HepG2 (cell line): Measurements from ENCODE around the gene ZNRF3. TPM values are rescaled to one million over a fixed set of nuclear protein-coding genes. Genes with fewer than 3 reads are reported as not detected.

Experiments
- GMEB2 ChIP-seq: IDR thresholded peaks from 2 replicates; pipeline ENCODE4 v1.6.1; 2016; ENCODE audit warnings: missing biosample characterization, missing genetic modification reagents, low read depth
- HDAC6 ChIP-seq: fragments of 200-600 bp; sonication (generic); IDR thresholded peaks from 2 replicates; pipeline ENCODE4 v1.7.0; 2017; ENCODE audit warnings: mild to moderate bottlenecking, antibody characterized with exemption, low read length, low read depth
- MED8 ChIP-seq: sonication (generic); formaldehyde crosslinking; IDR thresholded peaks from 2 replicates; pipeline ENCODE4 v1.8.1; 2023; ENCODE audit warnings: mild to moderate bottlenecking, missing genetic modification reagents; ENCODE audit not compliant: insufficient replicate concordance
- MNT ChIP-seq: fragments of 450-650 bp; IDR thresholded peaks from 2 replicates; pipeline ENCODE4 v1.6.1; 2016
- MYC ChIP-seq: sonication (generic); formaldehyde crosslinking; IDR thresholded peaks from 2 replicates; pipeline ENCODE4 v1.9.0; 2021; ENCODE audit warnings: missing genetic modification reagents, borderline replicate concordance
- PBX3 ChIP-seq: sonication (generic); formaldehyde crosslinking; IDR thresholded peaks from 2 replicates; pipeline ENCODE4 v1.8.1; 2023; ENCODE audit warnings: missing genetic modification reagents, inconsistent platforms, borderline replicate concordance
- POGK ChIP-seq: sonication (generic); formaldehyde crosslinking; conservative IDR thresholded peaks from 2 replicates; pipeline ENCODE4 v1.8.0; 2022; ENCODE audit warnings: mild to moderate bottlenecking, moderate library complexity, missing genetic modification reagents
- REL ChIP-seq: sonication (generic); formaldehyde crosslinking; conservative IDR thresholded peaks from 2 replicates; pipeline ENCODE4 v1.8.0; 2022; ENCODE audit warnings: mild to moderate bottlenecking, missing genetic modification reagents, moderate library complexity
- ZNF142 ChIP-seq: sonication (generic); formaldehyde crosslinking; IDR thresholded peaks from 2 replicates; pipeline ENCODE4 v1.4.0; 2020; ENCODE audit warnings: missing genetic modification reagents
- ZNF333 ChIP-seq: sonication (generic); formaldehyde crosslinking; IDR thresholded peaks from 2 replicates; pipeline ENCODE4 v1.4.0; 2020; ENCODE audit warnings: mild to moderate bottlenecking, missing genetic modification reagents, borderline replicate concordance
- ZNF558 ChIP-seq: sonication (generic); formaldehyde crosslinking; IDR thresholded peaks from 2 replicates; pipeline ENCODE4 v1.9.0; 2022; ENCODE audit warnings: mild to moderate bottlenecking, missing genetic modification reagents, borderline replicate concordance
- polyA plus RNA-seq, 8 experiments: library from polyadenylated mRNA; depleted of rRNA in 3 of 8; stranded (reverse) in 7 of 8; unstranded in 1 of 8; fragments of >200 nt; fragmentation: Illumina TruSeq in 4 of 8; extraction: Trizol in 4 of 8; gene quantifications; 2 replicates each; pipeline versions ENCODE4 v1.2.1 to v1.2.3, GENCODE V29; 2011 to 2016; ENCODE audit warnings: low read depth in 4 of 8, missing spikeins in 1 of 8, mixed read lengths in 1 of 8; ENCODE audit not compliant: insufficient read depth in 1 of 8
- total RNA-seq, 5 experiments: library from RNA; depleted of rRNA; stranded (reverse); fragments of >200 nt; fragmentation: Illumina TruSeq; extraction: Trizol; gene quantifications; 2 replicates each; pipeline ENCODE4 v1.2.3, GENCODE V29; 2016; ENCODE audit warnings: low read depth in 1 of 5

ZNRF3 gene
- total and polyA plus RNA-seq, 2 of the 13 experiments (the other 11 are each of a cell fraction or from before 2014, with no cell fraction given), result 20.3 to 36.7 TPM

- TF ChIP-seq PBX3 (CRISPR knock-in tag) (no peak), GMEB2 (no peak), ZNF333 (0 out of 2 replicates have a peak, but pooled peaks have one; percentile 70), HDAC6 (no peak), MYC (CRISPR knock-in tag) (no peak), ZNF558 (0 out of 2 replicates have a peak, but pooled peaks have one; percentile 12), ZNF142 (CRISPR knock-in tag) (0 out of 2 replicates have a peak, but pooled peaks have one; percentile 4), REL (CRISPR knock-in tag) (no peak), MED8 (CRISPR knock-in tag) (no peak), POGK (CRISPR knock-in tag) (0 out of 2 replicates have a peak, but pooled peaks have one; percentile 10), MNT (0 out of 2 replicates have a peak, but pooled peaks have one; percentile 3)
These were observed 861 bp upstream of the ZNRF3 start (continued) for GRCh38 chr22:28882545-28882877.
